22Rv1 (cell line): ENCODE results near the gene FAM174A.

ENCODE experiments used
- CTCF ChIP-seq: fragments of 450-650 bp; IDR thresholded peaks from 2 replicates; pipeline ENCODE4 v1.5.1; 2017; ENCODE audit warnings: mild to moderate bottlenecking
- ZFX ChIP-seq: fragments of 450-650 bp; IDR thresholded peaks from 2 replicates; pipeline ENCODE4 v1.6.1; 2017; ENCODE audit warnings: antibody characterized with exemption, borderline replicate concordance

- no peak for TF ChIP-seq CTCF
- TF ChIP-seq ZFX = no peak
These were observed at the start of gene FAM174A for GRCh38 chr5:100535060-100536005.
